T1000 (cell line): Measurements from ENCODE around the gene SEC22B.
"Not testable (repeated sequence)": the region's sequence is repeated elsewhere in the genome, so short reads cannot be mapped to it uniquely, and the experiment has no call there.

ENCODE experiments used
- DNase-seq: peaks from one replicate; lab custom pipeline; 2025; ENCODE audit warnings: mixed read lengths; lab: John Stamatoyannopoulos, UW

The SEC22B gene

GRCh38 chr1:120113134-120113533, 63.2 kb downstream of the SEC22B start:
- DNase-seq: not testable (repeated sequence)

GRCh38 chr1:120112212-120112611, 64.1 kb downstream of the SEC22B start:
- DNase-seq: not testable (repeated sequence)

- not testable (repeated sequence) for DNase-seq
These were observed 64.5 kb downstream of the SEC22B start for GRCh38 chr1:120111771-120112170.

GRCh38 chr1:120111008-120111407, 65.3 kb downstream of the SEC22B start:
- DNase-seq: not testable (repeated sequence)

GRCh38 chr1:120109656-120110055, 66.7 kb downstream of the SEC22B start:
- not testable (repeated sequence) for DNase-seq

GRCh38 chr1:120109180-120109579, 67.1 kb downstream of the SEC22B start:
- not testable (repeated sequence) for DNase-seq

- DNase-seq: not testable (repeated sequence)
These were observed 71.0 kb downstream of the SEC22B start for GRCh38 chr1:120105288-120105687.

GRCh38 chr1:120103768-120104167, 72.6 kb downstream of the SEC22B start:
- not testable (repeated sequence) for DNase-seq

GRCh38 chr1:120101593-120101992, 74.7 kb downstream of the SEC22B start:
- DNase-seq: not testable (repeated sequence)
